Mammary epithelial cell (primary cell): ENCODE measurements around the gene MAMSTR.
A peak's percentile ranks its signal among the peaks of the same experiment; 100 is the strongest.

ENCODE experiments used
- EZH2 ChIP-seq: IDR thresholded peaks from 2 replicates; pipeline ENCODE4 v1.6.1; 2012; ENCODE audit warnings: low read length, inconsistent platforms, borderline replicate concordance
- TF ChIP-seq, protein P1 (sequence below), 2 donors: IDR thresholded peaks in 1 of 2; conservative IDR thresholded peaks in 1 of 2; 2 replicates each; pipeline ENCODE4 v1.5.1; 2011 to 2012; ENCODE audit warnings: inconsistent platforms in 2 of 2, low read length in 2 of 2, mild to moderate bottlenecking in 2 of 2, control low read depth in 1 of 2, low read depth in 1 of 2; ENCODE audit not compliant: insufficient read depth in 1 of 2; ENCODE audit errors: extremely low read depth in 1 of 2

DNA sequence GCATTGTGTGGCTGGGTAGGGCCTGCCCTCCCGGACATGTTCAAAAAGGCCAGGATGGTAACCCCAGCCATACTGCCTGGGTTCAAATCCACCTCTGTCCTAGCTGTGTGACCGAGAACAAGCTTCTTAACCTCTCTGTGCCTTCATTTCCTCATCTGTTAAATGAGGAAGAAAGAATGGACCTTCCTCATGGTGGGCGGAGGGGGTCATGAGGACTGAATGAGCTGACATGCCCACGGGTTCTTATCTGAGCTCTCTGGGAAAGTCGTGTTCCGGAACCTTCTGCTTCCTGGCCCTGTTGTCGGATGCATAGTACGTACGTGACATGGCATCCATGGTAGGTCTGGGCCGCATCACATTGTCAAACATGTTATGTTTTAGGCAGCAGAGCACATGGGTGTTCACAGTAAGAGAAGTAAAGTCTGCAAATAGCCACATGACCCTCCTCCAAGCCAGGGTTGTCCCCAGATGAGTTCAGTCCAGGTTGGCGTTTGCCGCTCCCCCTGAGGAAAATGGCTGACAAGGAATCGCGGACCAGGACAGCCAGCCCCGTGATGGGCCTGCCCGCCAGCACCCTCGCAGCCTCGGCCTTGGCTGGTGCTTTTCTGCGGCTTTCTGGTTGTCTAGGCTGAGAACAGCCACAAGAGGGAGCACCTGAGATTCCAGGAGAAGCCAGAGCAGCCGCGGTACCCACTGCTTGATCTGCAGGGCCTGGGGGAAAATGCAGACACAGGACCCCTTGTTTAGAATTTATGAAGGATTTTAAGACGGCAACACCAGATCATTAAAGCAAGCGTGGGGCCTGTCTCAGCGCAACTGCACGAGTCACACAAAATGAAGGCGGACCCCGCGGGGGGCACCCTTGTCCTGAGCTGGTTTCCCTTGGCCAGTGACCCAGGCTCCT lies 44.4 kb downstream of the MAMSTR start:
- TF ChIP-seq, protein P1, sequence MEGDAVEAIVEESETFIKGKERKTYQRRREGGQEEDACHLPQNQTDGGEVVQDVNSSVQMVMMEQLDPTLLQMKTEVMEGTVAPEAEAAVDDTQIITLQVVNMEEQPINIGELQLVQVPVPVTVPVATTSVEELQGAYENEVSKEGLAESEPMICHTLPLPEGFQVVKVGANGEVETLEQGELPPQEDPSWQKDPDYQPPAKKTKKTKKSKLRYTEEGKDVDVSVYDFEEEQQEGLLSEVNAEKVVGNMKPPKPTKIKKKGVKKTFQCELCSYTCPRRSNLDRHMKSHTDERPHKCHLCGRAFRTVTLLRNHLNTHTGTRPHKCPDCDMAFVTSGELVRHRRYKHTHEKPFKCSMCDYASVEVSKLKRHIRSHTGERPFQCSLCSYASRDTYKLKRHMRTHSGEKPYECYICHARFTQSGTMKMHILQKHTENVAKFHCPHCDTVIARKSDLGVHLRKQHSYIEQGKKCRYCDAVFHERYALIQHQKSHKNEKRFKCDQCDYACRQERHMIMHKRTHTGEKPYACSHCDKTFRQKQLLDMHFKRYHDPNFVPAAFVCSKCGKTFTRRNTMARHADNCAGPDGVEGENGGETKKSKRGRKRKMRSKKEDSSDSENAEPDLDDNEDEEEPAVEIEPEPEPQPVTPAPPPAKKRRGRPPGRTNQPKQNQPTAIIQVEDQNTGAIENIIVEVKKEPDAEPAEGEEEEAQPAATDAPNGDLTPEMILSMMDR (conservative IDR thresholded peaks at IDR 0.05 in 1 of 2, IDR thresholded peaks at IDR 0.05 in 1 of 2; ENCODE audit: extremely low read depth in 1 of 2, insufficient read depth in 1 of 2, low read depth in 1 of 2, low read length in 2 of 2) = peak; percentile 79 to 85
- TF ChIP-seq EZH2 = no peak
